K562 (cell line): ENCODE results near the gene HMCN2. TPM values are rescaled to one million over a fixed set of nuclear protein-coding genes. Genes with fewer than 3 reads are reported as not detected.

Experiments
- ATAC-seq: fragments of 200-7000 bp; cut with Tn5 transposase; 3 replicates; pipeline ENCODE4 v1.9.1; 2020; ENCODE audit warnings: moderate library complexity
- BruUV-seq: library from RNA; stranded (reverse); fragments of 400-500 nt; replicated peaks from 2 replicates; lab custom pipeline; 2021; lab: Mats Ljungman, UMichigan
- CTCF ChIA-PET: fragments of 300-600 bp; formaldehyde crosslinking; extraction: SDS; loops from one replicate; lab custom pipeline; 2021; ENCODE audit warnings: low intra/inter-chr PET ratio; lab: Yijun Ruan, JAX
- POLR2A ChIA-PET: fragments of 300-600, 350-650 bp; sonication (Branson Sonifier 250); formaldehyde crosslinking; extraction: SDS; loops from one replicate; lab custom pipeline; 2021; ENCODE audit warnings: antibody characterized with exemption, inconsistent platforms; lab: Yijun Ruan, JAX
- DNase-seq, 4 experiments: peaks; one replicate each; pipeline versions ENCODE4 v3.0.0 to v3.0.0-alpha.2; 2011 to 2018; ENCODE audit warnings: low spot score in 3 of 4, mixed read lengths in 3 of 4; ENCODE audit errors: extremely low read depth in 1 of 4
- FAIRE-seq: peaks from 2 replicates; lab custom pipeline; 2011; peaks lifted over from hg19 to GRCh38; lab: Jason Lieb, UNC
- H2AFZ ChIP-seq: 2 replicates; pipeline ENCODE4 v1.6.0; 2011; ENCODE audit warnings: low read depth, low read length, control low read depth, inconsistent platforms
- H3K27ac ChIP-seq: fragments of 200-600 bp; 3 replicates; pipeline ENCODE4 v1.8.0; 2011; ENCODE audit warnings: low read depth, mild to moderate bottlenecking, control low read depth, inconsistent platforms, low read length, moderate library complexity, mixed read lengths; ENCODE audit errors: extremely low read depth
- H3K27me3 ChIP-seq, 2 experiments: fragments of 300-600 bp in 1 of 2; 2 replicates in 1 of 2; 3 replicates in 1 of 2; pipeline versions ENCODE4 v1.6.0 to v1.8.0; 2011; ENCODE audit warnings: inconsistent platforms in 2 of 2, low read length in 2 of 2, mild to moderate bottlenecking in 1 of 2, mixed read lengths in 1 of 2, moderate library complexity in 1 of 2; ENCODE audit not compliant: control insufficient read depth in 2 of 2, insufficient read depth in 2 of 2
- H3K36me3 ChIP-seq: fragments of 300-600 bp; 3 replicates; pipeline ENCODE4 v1.8.0; 2011; ENCODE audit warnings: mild to moderate bottlenecking, low read length, inconsistent platforms; ENCODE audit not compliant: control insufficient read depth, insufficient read depth
- H3K4me1 ChIP-seq, 2 experiments: fragments of 200-600 bp in 1 of 2; replicated peaks in 1 of 2; 2 replicates in 1 of 2; 3 replicates in 1 of 2; pipeline versions ENCODE4 v1.5.1 to v1.8.0; 2011; ENCODE audit warnings: inconsistent platforms in 2 of 2, low read length in 2 of 2, mild to moderate bottlenecking in 1 of 2, mixed read lengths in 1 of 2, moderate library complexity in 1 of 2; ENCODE audit not compliant: control insufficient read depth in 2 of 2, insufficient read depth in 2 of 2
- H3K4me2 ChIP-seq: 2 replicates; pipeline ENCODE4 v1.6.1; 2011; ENCODE audit warnings: low read length, control low read depth, inconsistent platforms, mixed read lengths; ENCODE audit not compliant: insufficient read depth
- H3K4me3 ChIP-seq: fragments of 200-600 bp; sonication (generic), shearing (Covaris generic); 2 replicates; pipeline ENCODE4 v1.5.1; 2016; ENCODE audit warnings: control low read depth, inconsistent platforms
- H3K79me2 ChIP-seq: fragments of 200-600 bp; 3 replicates; pipeline ENCODE4 v1.8.0; 2011; ENCODE audit warnings: low read length, inconsistent platforms; ENCODE audit not compliant: control insufficient read depth, insufficient read depth
- H3K9ac ChIP-seq, 2 experiments: 2 replicates each; pipeline versions ENCODE4 v1.6.0 to v1.6.1; 2011; ENCODE audit warnings: low read depth in 2 of 2, low read length in 2 of 2, control low read depth in 1 of 2, inconsistent platforms in 1 of 2, mild to moderate bottlenecking in 1 of 2, mixed read lengths in 1 of 2; ENCODE audit not compliant: insufficient read depth in 1 of 2
- H3K9me1 ChIP-seq: one replicate; pipeline ENCODE4 v1.6.0; 2011; ENCODE audit warnings: inconsistent platforms, mild to moderate bottlenecking, low read length, moderate library complexity; ENCODE audit not compliant: control insufficient read depth, insufficient read depth
- H3K9me3 ChIP-seq: replicated peaks from 2 replicates; pipeline ENCODE4 v1.5.1; 2011; ENCODE audit warnings: low read depth, low read length, inconsistent platforms; ENCODE audit not compliant: control insufficient read depth, insufficient read depth
- H4K20me1 ChIP-seq: replicated peaks from 2 replicates; pipeline ENCODE4 v1.6.1; 2011; ENCODE audit warnings: low read length, inconsistent platforms, mixed read lengths; ENCODE audit not compliant: control insufficient read depth, insufficient read depth
- BACH1 ChIP-seq: fragments of 200-800 bp; sonication (Bioruptor generic); IDR thresholded peaks from 2 replicates; pipeline ENCODE4 v1.6.1; 2016; ENCODE audit warnings: missing genetic modification characterization, missing compliant biosample characterization
- CREBBP ChIP-seq: IDR thresholded peaks from one replicate; pipeline ENCODE4 v1.6.1; 2012; ENCODE audit warnings: low read depth, mild to moderate bottlenecking, control low read depth, inconsistent platforms, low read length
- LEF1 ChIP-seq: fragments of 450-650 bp; IDR thresholded peaks from 2 replicates; pipeline ENCODE4 v1.6.1; 2016; ENCODE audit warnings: mild to moderate bottlenecking
- MYC ChIP-seq, 2 experiments: fragments of 250-450 bp in 1 of 2; sonication (Bioruptor Pico) in 1 of 2; IDR thresholded peaks; 2 replicates each; pipeline versions ENCODE4 v1.5.1 to v1.6.1; 2012 to 2021; ENCODE audit warnings: low read depth in 2 of 2, borderline replicate concordance in 1 of 2, improper control_type of control experiment in 1 of 2, low read length in 1 of 2, mild to moderate bottlenecking in 1 of 2, moderate library complexity in 1 of 2
- TEAD2 ChIP-seq: fragments of 450-650 bp; IDR thresholded peaks from 2 replicates; pipeline ENCODE4 v1.6.1; 2016; ENCODE audit warnings: missing genetic modification characterization, control low read depth, missing compliant biosample characterization
- TSC22D4 ChIP-seq: fragments of 450-650 bp; IDR thresholded peaks from 2 replicates; pipeline ENCODE4 v1.6.1; 2016; ENCODE audit warnings: missing genetic modification characterization, missing biosample characterization, control low read depth
- ZC3H4 ChIP-seq: sonication (generic); formaldehyde crosslinking; IDR thresholded peaks from 2 replicates; pipeline ENCODE4 v1.9.0; 2021; ENCODE audit warnings: missing genetic modification reagents, borderline replicate concordance
- ZNF274 ChIP-seq: IDR thresholded peaks from 2 replicates; pipeline ENCODE4 v1.6.1; 2011; ENCODE audit warnings: low read depth, mild to moderate bottlenecking, low read length, moderate library complexity, borderline replicate concordance
- WGBS: fragments of 100-300 bp; shearing (Covaris generic); methylation state at CpG from one replicate; pipeline ENCODE4 v1.1.6; 2016; ENCODE audit warnings: low coverage, mixed read lengths; ENCODE audit not compliant: insufficient coverage; ENCODE audit errors: missing lambda C conversion rate; 5-methylcytosine and 5-hydroxymethylcytosine counted together
- in situ Hi-C: fragments of 300-500 bp; cut with MboI; formaldehyde crosslinking; loops from 4 replicates; pipeline ENCODE4 v1.15.0; 2018; ENCODE audit warnings: inconsistent platforms, mixed read lengths
- intact Hi-C: fragments of 100-400 bp; cut with micrococcal nuclease; formaldehyde crosslinking; loops from 2 replicates; pipeline ENCODE4 v1.14.2; 2022
- polyA plus RNA-seq, 8 experiments: library from polyadenylated mRNA; depleted of rRNA in 4 of 8; stranded (reverse) in 5 of 8; unstranded in 3 of 8; fragments of >200 nt; fragmentation: Nextera tagmentation in 2 of 8; fragmentation: Illumina TruSeq in 1 of 8; extraction: Ambion mirVana in 2 of 8; extraction: Trizol in 1 of 8; gene quantifications; 2 replicates each; pipeline versions ENCODE4 v1.2.1 to v1.2.3, GENCODE V29; 2011 to 2014; ENCODE audit warnings: inconsistent platforms in 1 of 8, missing spikeins in 1 of 8
- total RNA-seq, 7 experiments: library from RNA; depleted of rRNA in 6 of 7; stranded (reverse); fragments of >200 nt in 6 of 7; fragmentation: Illumina TruSeq in 2 of 7; extraction: Trizol in 2 of 7; gene quantifications; 2 replicates each; pipeline versions ENCODE4 v1.2.1 to v1.2.3, GENCODE V29; 2011 to 2021; ENCODE audit warnings: low replicate concordance in 1 of 7
- TF ChIP-seq, protein P1 (sequence below): conservative IDR thresholded peaks from 2 replicates; pipeline ENCODE4 v1.6.1; 2011; ENCODE audit warnings: low read depth, mild to moderate bottlenecking, low read length; ENCODE audit not compliant: control insufficient read depth
- TF ChIP-seq, protein P2 (sequence below): fragments of 450-650 bp; IDR thresholded peaks from 2 replicates; pipeline ENCODE4 v1.6.1; 2016; ENCODE audit warnings: low read depth
- TF ChIP-seq, protein P3 (sequence below): fragments of 200-800 bp; sonication (Bioruptor generic); IDR thresholded peaks from 2 replicates; pipeline ENCODE4 v1.6.1; 2017; ENCODE audit warnings: missing genetic modification characterization, missing compliant biosample characterization

The HMCN2 gene
- total and polyA plus RNA-seq, 9 of the 15 experiments (the other 6 are each of a cell fraction or from before 2014, with no cell fraction given): 0.01 TPM; not detected in 8

- intact Hi-C loops (no loop called here), in situ Hi-C loops (no loop called here)
- H3K36me3 ChIP-seq: no peaks in the 10 kb centered on the region
- H3K9ac ChIP-seq: peak overlapping the region in 1 of 2 experiments; percentile 20; a peak in 1 of 4 replicates
- peaks cover 11 to 67% of the 10 kb centered on the region in 2 experiments for H3K27me3 ChIP-seq
- no peak overlapping the region for H3K4me2 ChIP-seq
- ATAC-seq (no peak), DNase-seq (no peak), FAIRE-seq (no peak)
- no peaks in the 10 kb centered on the region for H3K4me1 ChIP-seq
- no peak overlapping the region for H3K27ac ChIP-seq
- CTCF ChIA-PET: interaction anchor here (0.5 kb wide), 1 partner anchor 1171 kb away, joined by 3 read pairs; no protein-coding TSS in a partner anchor
- H3K9me1 ChIP-seq: no peaks in the 10 kb centered on the region
- WGBS: 4% methylated on average over 12 of the region's 12 CpGs
- no peaks in the 10 kb centered on the region for H3K9me3 ChIP-seq
- BruUV-seq: no TSS peak
- no peak overlapping the region for H3K4me3 ChIP-seq
- H3K79me2 ChIP-seq: no peaks in the 10 kb centered on the region
- H4K20me1 ChIP-seq: no peaks in the 10 kb centered on the region; the same call in 1 of the 2 replicates
- POLR2A ChIA-PET: interaction anchor here (0.6 to 1.5 kb wide), 2 partner anchors 10 to 605 kb away, joined by 3 read pairs; no protein-coding TSS in a partner anchor
- no peak overlapping the region for H2AFZ ChIP-seq
- no peak for TF ChIP-seq MYC (IDR thresholded peaks at IDR 0.05; ENCODE audit: low read depth, low read length)
- no peak for TF ChIP-seq MYC (CRISPR knock-in tag; IDR thresholded peaks at IDR 0.05; ENCODE audit: borderline replicate concordance, low read depth)
- TF ChIP-seq, protein P1, sequence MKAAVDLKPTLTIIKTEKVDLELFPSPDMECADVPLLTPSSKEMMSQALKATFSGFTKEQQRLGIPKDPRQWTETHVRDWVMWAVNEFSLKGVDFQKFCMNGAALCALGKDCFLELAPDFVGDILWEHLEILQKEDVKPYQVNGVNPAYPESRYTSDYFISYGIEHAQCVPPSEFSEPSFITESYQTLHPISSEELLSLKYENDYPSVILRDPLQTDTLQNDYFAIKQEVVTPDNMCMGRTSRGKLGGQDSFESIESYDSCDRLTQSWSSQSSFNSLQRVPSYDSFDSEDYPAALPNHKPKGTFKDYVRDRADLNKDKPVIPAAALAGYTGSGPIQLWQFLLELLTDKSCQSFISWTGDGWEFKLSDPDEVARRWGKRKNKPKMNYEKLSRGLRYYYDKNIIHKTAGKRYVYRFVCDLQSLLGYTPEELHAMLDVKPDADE: no peak
- no peak for TF ChIP-seq CREBBP
- TF ChIP-seq BACH1 (tag): no peak
- TF ChIP-seq, protein P2, sequence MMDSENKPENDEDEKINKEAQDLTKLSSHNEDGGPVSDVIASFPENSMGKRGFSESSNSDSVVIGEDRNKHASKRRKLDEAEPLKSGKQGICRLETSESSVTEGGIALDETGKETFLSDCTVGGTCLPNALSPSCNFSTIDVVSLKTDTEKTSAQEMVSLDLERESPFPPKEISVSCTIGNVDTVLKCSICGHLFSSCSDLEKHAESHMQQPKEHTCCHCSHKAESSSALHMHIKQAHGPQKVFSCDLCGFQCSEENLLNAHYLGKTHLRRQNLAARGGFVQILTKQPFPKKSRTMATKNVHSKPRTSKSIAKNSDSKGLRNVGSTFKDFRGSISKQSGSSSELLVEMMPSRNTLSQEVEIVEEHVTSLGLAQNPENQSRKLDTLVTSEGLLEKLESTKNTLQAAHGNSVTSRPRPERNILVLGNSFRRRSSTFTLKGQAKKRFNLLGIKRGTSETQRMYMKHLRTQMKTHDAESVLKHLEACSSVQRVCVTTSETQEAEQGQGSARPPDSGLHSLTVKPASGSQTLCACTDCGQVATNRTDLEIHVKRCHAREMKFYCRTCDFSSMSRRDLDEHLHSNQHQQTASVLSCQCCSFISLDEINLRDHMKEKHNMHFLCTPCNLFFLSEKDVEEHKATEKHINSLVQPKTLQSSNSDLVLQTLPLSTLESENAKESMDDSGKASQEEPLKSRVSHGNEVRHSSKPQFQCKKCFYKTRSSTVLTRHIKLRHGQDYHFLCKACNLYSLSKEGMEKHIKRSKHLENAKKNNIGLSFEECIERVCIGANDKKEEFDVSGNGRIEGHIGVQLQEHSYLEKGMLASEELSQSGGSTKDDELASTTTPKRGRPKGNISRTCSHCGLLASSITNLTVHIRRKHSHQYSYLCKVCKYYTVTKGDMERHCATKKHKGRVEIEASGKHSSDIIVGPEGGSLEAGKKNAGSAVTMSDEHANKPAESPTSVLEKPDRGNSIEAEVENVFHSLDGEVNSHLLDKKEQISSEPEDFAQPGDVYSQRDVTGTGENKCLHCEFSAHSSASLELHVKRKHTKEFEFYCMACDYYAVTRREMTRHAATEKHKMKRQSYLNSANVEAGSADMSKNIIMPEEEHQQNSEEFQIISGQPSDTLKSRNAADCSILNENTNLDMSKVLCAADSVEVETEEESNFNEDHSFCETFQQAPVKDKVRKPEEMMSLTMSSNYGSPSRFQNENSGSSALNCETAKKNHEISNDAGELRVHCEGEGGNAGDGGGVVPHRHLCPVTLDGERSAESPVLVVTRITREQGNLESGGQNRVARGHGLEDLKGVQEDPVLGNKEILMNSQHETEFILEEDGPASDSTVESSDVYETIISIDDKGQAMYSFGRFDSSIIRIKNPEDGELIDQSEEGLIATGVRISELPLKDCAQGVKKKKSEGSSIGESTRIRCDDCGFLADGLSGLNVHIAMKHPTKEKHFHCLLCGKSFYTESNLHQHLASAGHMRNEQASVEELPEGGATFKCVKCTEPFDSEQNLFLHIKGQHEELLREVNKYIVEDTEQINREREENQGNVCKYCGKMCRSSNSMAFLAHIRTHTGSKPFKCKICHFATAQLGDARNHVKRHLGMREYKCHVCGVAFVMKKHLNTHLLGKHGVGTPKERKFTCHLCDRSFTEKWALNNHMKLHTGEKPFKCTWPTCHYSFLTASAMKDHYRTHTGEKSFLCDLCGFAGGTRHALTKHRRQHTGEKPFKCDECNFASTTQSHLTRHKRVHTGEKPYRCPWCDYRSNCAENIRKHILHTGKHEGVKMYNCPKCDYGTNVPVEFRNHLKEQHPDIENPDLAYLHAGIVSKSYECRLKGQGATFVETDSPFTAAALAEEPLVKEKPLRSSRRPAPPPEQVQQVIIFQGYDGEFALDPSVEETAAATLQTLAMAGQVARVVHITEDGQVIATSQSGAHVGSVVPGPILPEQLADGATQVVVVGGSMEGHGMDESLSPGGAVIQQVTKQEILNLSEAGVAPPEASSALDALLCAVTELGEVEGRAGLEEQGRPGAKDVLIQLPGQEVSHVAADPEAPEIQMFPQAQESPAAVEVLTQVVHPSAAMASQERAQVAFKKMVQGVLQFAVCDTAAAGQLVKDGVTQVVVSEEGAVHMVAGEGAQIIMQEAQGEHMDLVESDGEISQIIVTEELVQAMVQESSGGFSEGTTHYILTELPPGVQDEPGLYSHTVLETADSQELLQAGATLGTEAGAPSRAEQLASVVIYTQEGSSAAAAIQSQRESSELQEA: no peak
- TF ChIP-seq TSC22D4: no peak
- TF ChIP-seq ZNF274: no peak
- no peak for TF ChIP-seq ZC3H4 (CRISPR knock-in tag)
- TF ChIP-seq, protein P3, sequence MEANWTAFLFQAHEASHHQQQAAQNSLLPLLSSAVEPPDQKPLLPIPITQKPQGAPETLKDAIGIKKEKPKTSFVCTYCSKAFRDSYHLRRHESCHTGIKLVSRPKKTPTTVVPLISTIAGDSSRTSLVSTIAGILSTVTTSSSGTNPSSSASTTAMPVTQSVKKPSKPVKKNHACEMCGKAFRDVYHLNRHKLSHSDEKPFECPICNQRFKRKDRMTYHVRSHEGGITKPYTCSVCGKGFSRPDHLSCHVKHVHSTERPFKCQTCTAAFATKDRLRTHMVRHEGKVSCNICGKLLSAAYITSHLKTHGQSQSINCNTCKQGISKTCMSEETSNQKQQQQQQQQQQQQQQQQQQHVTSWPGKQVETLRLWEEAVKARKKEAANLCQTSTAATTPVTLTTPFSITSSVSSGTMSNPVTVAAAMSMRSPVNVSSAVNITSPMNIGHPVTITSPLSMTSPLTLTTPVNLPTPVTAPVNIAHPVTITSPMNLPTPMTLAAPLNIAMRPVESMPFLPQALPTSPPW (CRISPR knock-in tag): no peak
- no peak for TF ChIP-seq TEAD2 (tag)
- no peak for TF ChIP-seq LEF1
These were observed 144.9 kb downstream of the HMCN2 start for GRCh38 chr9:130410443-130410842.
